CD4-positive, alpha-beta memory T cell (primary cell): ENCODE data around the gene GMNN. TPM values are rescaled to one million over a fixed set of nuclear protein-coding genes. Genes with fewer than 3 reads are reported as not detected.
A peak's percentile ranks its signal among the peaks of the same experiment; 100 is the strongest.

ENCODE experiments used
- CTCF ChIA-PET: fragments of 350-600 bp; sonication (Branson Sonifier 250); formaldehyde crosslinking; loops from one replicate; lab custom pipeline; 2021; ENCODE audit warnings: inconsistent platforms; ENCODE audit not compliant: partially characterized antibody; lab: Charles Lee
- POLR2A ChIA-PET: fragments of 350-600 bp; sonication (Branson Sonifier 250); formaldehyde crosslinking; loops from one replicate; lab custom pipeline; 2021; ENCODE audit not compliant: partially characterized antibody; lab: Charles Lee
- DNase-seq, 5 donors: peaks; one replicate each; pipeline versions ENCODE4 v3.0.0 to v3.0.0-alpha.2; 2020 to 2022; ENCODE audit warnings: mixed read lengths in 1 of 5
- H3K27ac ChIP-seq: one replicate; pipeline ENCODE4 v1.7.0; 2013; ENCODE audit warnings: low read depth, low read length
- H3K27me3 ChIP-seq: 2 replicates; pipeline ENCODE4 v1.7.0; 2013; ENCODE audit warnings: mild to moderate bottlenecking, low read length, moderate library complexity; ENCODE audit not compliant: insufficient read depth
- H3K36me3 ChIP-seq: 2 replicates; pipeline ENCODE4 v1.7.0; 2013; ENCODE audit warnings: mild to moderate bottlenecking, low read length, moderate library complexity; ENCODE audit not compliant: insufficient read depth
- H3K4me1 ChIP-seq: 2 replicates; pipeline ENCODE4 v1.7.0; 2013; ENCODE audit warnings: mild to moderate bottlenecking, low read length, moderate library complexity; ENCODE audit not compliant: insufficient read depth
- H3K4me3 ChIP-seq, 2 donors: one replicate each; pipeline ENCODE4 v1.7.0; 2013; ENCODE audit warnings: low read length in 2 of 2, mild to moderate bottlenecking in 1 of 2
- H3K9me3 ChIP-seq, 2 donors: one replicate each; pipeline ENCODE4 v1.7.0; 2013; ENCODE audit warnings: low read length in 2 of 2, control low read depth in 1 of 2; ENCODE audit not compliant: control insufficient read depth in 1 of 2
- H3K27ac Mint-ChIP-seq, 7 donors: one replicate each; pipeline ENCODE4 v1.8.0; 2020 to 2021; ENCODE audit warnings: mixed read lengths in 7 of 7, mild to moderate bottlenecking in 6 of 7, inconsistent platforms in 3 of 7, moderate library complexity in 3 of 7
- H3K27me3 Mint-ChIP-seq, 2 donors: one replicate each; pipeline ENCODE4 v1.8.0; 2020 to 2021; ENCODE audit warnings: mixed read lengths in 2 of 2
- H3K36me3 Mint-ChIP-seq, 2 donors: one replicate each; pipeline ENCODE4 v1.8.0; 2020 to 2021; ENCODE audit warnings: mixed read lengths in 2 of 2, inconsistent platforms in 1 of 2, mild to moderate bottlenecking in 1 of 2
- H3K4me1 Mint-ChIP-seq, 4 donors: one replicate each; pipeline ENCODE4 v1.8.0; 2020 to 2021; ENCODE audit warnings: mixed read lengths in 4 of 4, mild to moderate bottlenecking in 1 of 4
- H3K4me3 Mint-ChIP-seq, 8 donors: one replicate each; pipeline ENCODE4 v1.8.0; 2020 to 2021; ENCODE audit warnings: mixed read lengths in 8 of 8, mild to moderate bottlenecking in 7 of 8, moderate library complexity in 6 of 8, inconsistent platforms in 3 of 8
- H3K9me3 Mint-ChIP-seq, 8 donors: one replicate each; pipeline ENCODE4 v1.8.0; 2020 to 2021; ENCODE audit warnings: mixed read lengths in 8 of 8, mild to moderate bottlenecking in 5 of 8, inconsistent platforms in 3 of 8, moderate library complexity in 1 of 8
- intact Hi-C: fragments of 100-400 bp; cut with micrococcal nuclease; formaldehyde crosslinking; loops from one replicate; pipeline ENCODE4 v1.15.1; 2023
- polyA plus RNA-seq, 2 donors: library from polyadenylated mRNA; unstranded; fragments of 300-500 nt; fragmentation: Illumina TruSeq; gene quantifications; one replicate each; pipeline ENCODE4 v1.2.3, GENCODE V29; 2021
- total RNA-seq, 2 experiments: library from RNA; stranded (reverse); gene quantifications; one replicate each; pipeline ENCODE4 v1.2.3, GENCODE V29; 2021

The GMNN gene
- total and polyA plus RNA-seq, 4 experiments from 2014 or later, result 3.4 to 6.7 (median 4.9) TPM

GRCh38 chr6:24827970-24828369 is 53.2 kb downstream of the GMNN start:
- H3K36me3 Mint-ChIP-seq, result peaks cover 78 to 85% of the 10 kb centered on the region in 2 donors
- intact Hi-C loops, result no loop called here
- H3K27me3 Mint-ChIP-seq, result no peaks in the 10 kb centered on the region
- peaks cover 81% of the 10 kb centered on the region for H3K36me3 ChIP-seq
- peaks cover 5 to 21% (median 9%) of the 10 kb centered on the region in 4 donors for H3K4me1 Mint-ChIP-seq
- POLR2A ChIA-PET, result interaction anchor here (0.7 to 1.6 kb wide), 2 partner anchors 13 to 71 kb away, joined by 3 read pairs; no protein-coding TSS in a partner anchor
- no peaks in the 10 kb centered on the region for H3K27me3 ChIP-seq
- H3K4me3 Mint-ChIP-seq, result peak overlapping the region in 1 of 8 donors; percentile 34
- no peaks in the 10 kb centered on the region for H3K4me1 ChIP-seq
- H3K4me3 ChIP-seq, result no peak overlapping the region
- no peak overlapping the region for H3K27ac ChIP-seq
- peak overlapping the region in 3 of 7 donors; percentile 24 to 88 (median 40) for H3K27ac Mint-ChIP-seq
- CTCF ChIA-PET, result no interaction called here
- peaks cover 0 to 9% (median 0%) of the 10 kb centered on the region in 8 donors for H3K9me3 Mint-ChIP-seq
- DNase-seq, result no peak
- no peaks in the 10 kb centered on the region for H3K9me3 ChIP-seq

GRCh38 chr6:24829657-24830056 is 54.9 kb downstream of the GMNN start:
- H3K4me3 ChIP-seq, result no peak overlapping the region
- POLR2A ChIA-PET, result interaction anchor here (0.7 to 2.3 kb wide), 7 partner anchors 11 to 189 kb away, joined by 3 to 8 read pairs (median 3); partner anchors contain the start of gene ACOT13
- Mint-ChIP-seq H3K36me3 (peaks cover 84 to 85% of the 10 kb centered on the region in 2 donors), H3K4me3 (no peak overlapping the region), H3K27me3 (no peaks in the 10 kb centered on the region), H3K9me3 (peaks cover 0 to 9% (median 0%) of the 10 kb centered on the region in 8 donors), H3K4me1 (peaks cover 0 to 32% (median 12%) of the 10 kb centered on the region in 4 donors), H3K27ac (peak overlapping the region in 4 of 7 donors; percentile 10 to 88 (median 68))
- no peaks in the 10 kb centered on the region for H3K27me3 ChIP-seq
- CTCF ChIA-PET, result interaction anchor here (1.0 to 1.8 kb wide), 3 partner anchors 27 to 197 kb away, joined by 4 to 7 read pairs (median 6); no protein-coding TSS in a partner anchor
- H3K4me1 ChIP-seq, result no peaks in the 10 kb centered on the region
- intact Hi-C loops, result no loop called here
- DNase-seq, result no peak
- H3K36me3 ChIP-seq, result peaks cover 81% of the 10 kb centered on the region
- no peak overlapping the region for H3K27ac ChIP-seq
- H3K9me3 ChIP-seq, result no peaks in the 10 kb centered on the region

GRCh38 chr6:24831771-24832716 is 57.3 kb downstream of the GMNN start:
- intact Hi-C loops, result no loop called here
- no peaks in the 10 kb centered on the region for H3K27me3 Mint-ChIP-seq
- H3K4me1 Mint-ChIP-seq, result peaks cover 10 to 51% (median 21%) of the 10 kb centered on the region in 4 donors
- H3K4me3 Mint-ChIP-seq, result no peak overlapping the region
- H3K27me3 ChIP-seq, result no peaks in the 10 kb centered on the region
- H3K27ac ChIP-seq, result no peak overlapping the region
- H3K27ac Mint-ChIP-seq, result peak overlapping the region in 6 of 7 donors; percentile 11 to 84 (median 61)
- peaks cover 80% of the 10 kb centered on the region for H3K36me3 ChIP-seq
- POLR2A ChIA-PET, result interaction anchor here (0.9 to 1.6 kb wide), 4 partner anchors 8 to 194 kb away, joined by 3 to 4 read pairs (median 3); no protein-coding TSS in a partner anchor
- peaks cover 5% of the 10 kb centered on the region for H3K4me1 ChIP-seq
- peaks cover 87% of the 10 kb centered on the region in 2 donors for H3K36me3 Mint-ChIP-seq
- DNase-seq, result no peak
- CTCF ChIA-PET, result interaction anchor here (1.1 to 2.1 kb wide), 4 partner anchors 26 to 186 kb away, joined by 3 to 5 read pairs (median 4); no protein-coding TSS in a partner anchor
- H3K9me3 ChIP-seq, result no peaks in the 10 kb centered on the region
- H3K9me3 Mint-ChIP-seq, result peaks cover 0 to 9% (median 0%) of the 10 kb centered on the region in 8 donors
- no peak overlapping the region for H3K4me3 ChIP-seq

- no peaks in the 10 kb centered on the region for H3K9me3 ChIP-seq
- no peak overlapping the region for H3K4me3 ChIP-seq
- H3K36me3 ChIP-seq, result peaks cover 72% of the 10 kb centered on the region
- POLR2A ChIA-PET, result interaction anchor here (0.9 to 1.6 kb wide), 4 partner anchors 9 to 193 kb away, joined by 3 to 4 read pairs (median 3); no protein-coding TSS in a partner anchor
- H3K27me3 Mint-ChIP-seq, result no peaks in the 10 kb centered on the region
- no peak overlapping the region for H3K27ac ChIP-seq
- peaks cover 0 to 6% (median 0%) of the 10 kb centered on the region in 8 donors for H3K9me3 Mint-ChIP-seq
- CTCF ChIA-PET, result interaction anchor here (1.1 to 2.1 kb wide), 4 partner anchors 25 to 185 kb away, joined by 3 to 5 read pairs (median 4); no protein-coding TSS in a partner anchor
- intact Hi-C loops, result no loop called here
- H3K36me3 Mint-ChIP-seq, result peaks cover 81 to 84% of the 10 kb centered on the region in 2 donors
- H3K27ac Mint-ChIP-seq, result peak overlapping the region in 4 of 7 donors; percentile 53 to 84 (median 68)
- H3K4me1 ChIP-seq, result peaks cover 5% of the 10 kb centered on the region
- no peak for DNase-seq
- H3K4me1 Mint-ChIP-seq, result peaks cover 10 to 52% (median 20%) of the 10 kb centered on the region in 4 donors
- H3K27me3 ChIP-seq, result no peaks in the 10 kb centered on the region
- peak overlapping the region in 1 of 8 donors; percentile 10 for H3K4me3 Mint-ChIP-seq
These were observed 58.1 kb downstream of the GMNN start for GRCh38 chr6:24832794-24833193.

- Mint-ChIP-seq H3K27ac (peak overlapping the region; percentile 42 to 84 (median 68)), H3K36me3 (peaks cover 76 to 86% of the 10 kb centered on the region in 2 donors), H3K4me3 (peak overlapping the region in 1 of 8 donors; percentile 58), H3K27me3 (no peaks in the 10 kb centered on the region), H3K9me3 (peaks cover 0 to 3% (median 0%) of the 10 kb centered on the region in 8 donors), H3K4me1 (peaks cover 12 to 48% (median 22%) of the 10 kb centered on the region in 4 donors)
- Histone ChIP-seq H3K27me3 (no peaks in the 10 kb centered on the region), H3K4me3 (no peak overlapping the region), H3K36me3 (peaks cover 76% of the 10 kb centered on the region), H3K4me1 (peaks cover 6% of the 10 kb centered on the region), H3K9me3 (no peaks in the 10 kb centered on the region), H3K27ac (no peak overlapping the region)
- DNase-seq, result no peak
- intact Hi-C loops, result no loop called here
- CTCF ChIA-PET, result interaction anchor here (0.7 to 2.1 kb wide), 6 partner anchors 12 to 193 kb away, joined by 3 to 4 read pairs (median 4); no protein-coding TSS in a partner anchor
- POLR2A ChIA-PET, result interaction anchor here (0.8 to 1.6 kb wide), 4 partner anchors 10 to 199 kb away, joined by 3 to 4 read pairs (median 3); no protein-coding TSS in a partner anchor
These were observed 59.1 kb downstream of the GMNN start for GRCh38 chr6:24833711-24834386.
